ENCODE data around the gene HYAL2. TPM values are rescaled to one million over a fixed set of nuclear protein-coding genes. Genes with fewer than 3 reads are reported as not detected.

HYAL2 gene
- total and polyA plus RNA-seq, 4 donors: 19.5 to 57.6 (median 33.2) TPM

DNA sequence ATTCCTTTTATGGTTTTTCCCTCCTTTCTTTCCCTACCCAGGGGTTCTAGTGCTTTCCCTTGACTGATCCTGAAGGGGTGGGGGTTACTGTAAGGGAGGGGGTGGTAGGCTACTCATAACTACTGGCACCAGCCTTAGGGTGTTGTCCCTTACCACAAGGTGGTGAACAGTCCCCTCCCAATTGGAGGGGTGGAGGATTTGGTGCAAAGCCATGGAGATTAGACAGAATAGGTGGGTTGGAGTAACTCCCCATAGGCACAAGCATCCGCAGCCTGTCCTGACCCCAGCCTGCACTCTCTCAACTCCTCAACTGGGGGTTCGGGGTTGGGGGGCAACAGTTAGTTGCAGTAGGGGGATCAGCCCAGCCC, 2.6 kb upstream of the HYAL2 start:
- whole genome bisulfite sequencing: 78% methylated on average over 2 of the region's 2 CpGs
- H3K27me3 ChIP-seq (ENCODE audit: control insufficient read depth in 4 of 4, insufficient read depth in 4 of 4, low read length in 3 of 4): no peaks in the 10 kb centered on the region
- no peaks in the 10 kb centered on the region for H3K9me3 ChIP-seq (ENCODE audit: control insufficient read depth in 4 of 4, low read length in 3 of 4)
- no peak for TF ChIP-seq HNF4A (conservative IDR thresholded peaks at IDR 0.05)
- no peak for TF ChIP-seq JUND (IDR thresholded peaks at IDR 0.05)
- TF ChIP-seq YY1 (IDR thresholded peaks at IDR 0.05): no peak
- TF ChIP-seq, protein P1, sequence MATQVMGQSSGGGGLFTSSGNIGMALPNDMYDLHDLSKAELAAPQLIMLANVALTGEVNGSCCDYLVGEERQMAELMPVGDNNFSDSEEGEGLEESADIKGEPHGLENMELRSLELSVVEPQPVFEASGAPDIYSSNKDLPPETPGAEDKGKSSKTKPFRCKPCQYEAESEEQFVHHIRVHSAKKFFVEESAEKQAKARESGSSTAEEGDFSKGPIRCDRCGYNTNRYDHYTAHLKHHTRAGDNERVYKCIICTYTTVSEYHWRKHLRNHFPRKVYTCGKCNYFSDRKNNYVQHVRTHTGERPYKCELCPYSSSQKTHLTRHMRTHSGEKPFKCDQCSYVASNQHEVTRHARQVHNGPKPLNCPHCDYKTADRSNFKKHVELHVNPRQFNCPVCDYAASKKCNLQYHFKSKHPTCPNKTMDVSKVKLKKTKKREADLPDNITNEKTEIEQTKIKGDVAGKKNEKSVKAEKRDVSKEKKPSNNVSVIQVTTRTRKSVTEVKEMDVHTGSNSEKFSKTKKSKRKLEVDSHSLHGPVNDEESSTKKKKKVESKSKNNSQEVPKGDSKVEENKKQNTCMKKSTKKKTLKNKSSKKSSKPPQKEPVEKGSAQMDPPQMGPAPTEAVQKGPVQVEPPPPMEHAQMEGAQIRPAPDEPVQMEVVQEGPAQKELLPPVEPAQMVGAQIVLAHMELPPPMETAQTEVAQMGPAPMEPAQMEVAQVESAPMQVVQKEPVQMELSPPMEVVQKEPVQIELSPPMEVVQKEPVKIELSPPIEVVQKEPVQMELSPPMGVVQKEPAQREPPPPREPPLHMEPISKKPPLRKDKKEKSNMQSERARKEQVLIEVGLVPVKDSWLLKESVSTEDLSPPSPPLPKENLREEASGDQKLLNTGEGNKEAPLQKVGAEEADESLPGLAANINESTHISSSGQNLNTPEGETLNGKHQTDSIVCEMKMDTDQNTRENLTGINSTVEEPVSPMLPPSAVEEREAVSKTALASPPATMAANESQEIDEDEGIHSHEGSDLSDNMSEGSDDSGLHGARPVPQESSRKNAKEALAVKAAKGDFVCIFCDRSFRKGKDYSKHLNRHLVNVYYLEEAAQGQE (IDR thresholded peaks at IDR 0.05): no peak
- TF ChIP-seq MAX (IDR thresholded peaks at IDR 0.05): no peak
- no peak for TF ChIP-seq ATF3 (IDR thresholded peaks at IDR 0.05)
- no peak for TF ChIP-seq RAD21 (IDR thresholded peaks at IDR 0.05)
- no peak for TF ChIP-seq TAF1 (conservative IDR thresholded peaks at IDR 0.05)
- H3K4me1 ChIP-seq (ENCODE audit: control insufficient read depth in 4 of 4, insufficient read depth in 4 of 4, low read length in 3 of 4): peaks cover 8 to 69% (median 50%) of the 10 kb centered on the region in 4 donors
- H3K36me3 ChIP-seq (ENCODE audit: control insufficient read depth in 4 of 4, insufficient read depth in 3 of 4, low read depth in 1 of 4, low read length in 3 of 4): peaks cover 0 to 13% (median 4%) of the 10 kb centered on the region in 4 donors
- no peak overlapping the region for H3K4me3 ChIP-seq (ENCODE audit: low read depth in 1 of 3, low read length in 3 of 3)
- H3K27ac ChIP-seq (ENCODE audit: low read depth in 1 of 2, low read length in 2 of 2): no peak overlapping the region
- H3K9ac ChIP-seq (ENCODE audit: low read depth in 1 of 2, low read length in 2 of 2): no peak overlapping the region
- no peak for DNase-seq (ENCODE audit: low spot score)

- Histone ChIP-seq H3K27ac (ENCODE audit: low read depth in 1 of 2, low read length in 2 of 2) (peak overlapping the region; percentile 98 to 99), H3K4me3 (ENCODE audit: low read depth in 1 of 3, low read length in 3 of 3) (no peak overlapping the region), H3K9me3 (ENCODE audit: control insufficient read depth in 4 of 4, low read length in 3 of 4) (no peaks in the 10 kb centered on the region), H3K9ac (ENCODE audit: low read depth in 1 of 2, low read length in 2 of 2) (peak overlapping the region in 1 of 2 donors; percentile 11), H3K27me3 (ENCODE audit: control insufficient read depth in 4 of 4, insufficient read depth in 4 of 4, low read length in 3 of 4) (no peaks in the 10 kb centered on the region), H3K4me1 (ENCODE audit: control insufficient read depth in 4 of 4, insufficient read depth in 4 of 4, low read length in 3 of 4) (peaks cover 13 to 75% (median 56%) of the 10 kb centered on the region in 4 donors), H3K36me3 (ENCODE audit: control insufficient read depth in 4 of 4, insufficient read depth in 3 of 4, low read depth in 1 of 4, low read length in 3 of 4) (peaks cover 0 to 7% (median 2%) of the 10 kb centered on the region in 4 donors)
- WGBS: 28% methylated on average over 4 of the region's 4 CpGs
- TF ChIP-seq ATF3 (IDR thresholded peaks at IDR 0.05) (no peak), YY1 (IDR thresholded peaks at IDR 0.05) (no peak), SP1 (IDR thresholded peaks at IDR 0.05) (peak; percentile 51), NR2F2 (IDR thresholded peaks at IDR 0.05) (peak; percentile 84), HNF4G (IDR thresholded peaks at IDR 0.05) (no peak), GABPA (IDR thresholded peaks at IDR 0.05 in 1 of 2, conservative IDR thresholded peaks at IDR 0.05 in 1 of 2) (no peak), RAD21 (IDR thresholded peaks at IDR 0.05) (peak; percentile 83 to 92), RXRA (IDR thresholded peaks at IDR 0.05) (peak; percentile 30 to 59), FOXA1 (IDR thresholded peaks at IDR 0.05) (no peak), TAF1 (conservative IDR thresholded peaks at IDR 0.05) (no peak), HNF4A (conservative IDR thresholded peaks at IDR 0.05) (peak; percentile 35 to 57)
- TF ChIP-seq, protein P2, sequence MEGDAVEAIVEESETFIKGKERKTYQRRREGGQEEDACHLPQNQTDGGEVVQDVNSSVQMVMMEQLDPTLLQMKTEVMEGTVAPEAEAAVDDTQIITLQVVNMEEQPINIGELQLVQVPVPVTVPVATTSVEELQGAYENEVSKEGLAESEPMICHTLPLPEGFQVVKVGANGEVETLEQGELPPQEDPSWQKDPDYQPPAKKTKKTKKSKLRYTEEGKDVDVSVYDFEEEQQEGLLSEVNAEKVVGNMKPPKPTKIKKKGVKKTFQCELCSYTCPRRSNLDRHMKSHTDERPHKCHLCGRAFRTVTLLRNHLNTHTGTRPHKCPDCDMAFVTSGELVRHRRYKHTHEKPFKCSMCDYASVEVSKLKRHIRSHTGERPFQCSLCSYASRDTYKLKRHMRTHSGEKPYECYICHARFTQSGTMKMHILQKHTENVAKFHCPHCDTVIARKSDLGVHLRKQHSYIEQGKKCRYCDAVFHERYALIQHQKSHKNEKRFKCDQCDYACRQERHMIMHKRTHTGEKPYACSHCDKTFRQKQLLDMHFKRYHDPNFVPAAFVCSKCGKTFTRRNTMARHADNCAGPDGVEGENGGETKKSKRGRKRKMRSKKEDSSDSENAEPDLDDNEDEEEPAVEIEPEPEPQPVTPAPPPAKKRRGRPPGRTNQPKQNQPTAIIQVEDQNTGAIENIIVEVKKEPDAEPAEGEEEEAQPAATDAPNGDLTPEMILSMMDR (IDR thresholded peaks at IDR 0.05; ENCODE audit: low read depth, low read length, missing input control): peak; percentile 84
- DNase-seq (ENCODE audit: low spot score): peak; percentile 82
Observed at GRCh38 chr3:50324351-50325112, 2.0 kb upstream of the HYAL2 start.

All from liver (tissue), 9 donors.